Measurements from ENCODE around the gene TMEM33.
A peak's percentile ranks its signal among the peaks of the same experiment; 100 is the strongest.

The TMEM33 gene

DNA sequence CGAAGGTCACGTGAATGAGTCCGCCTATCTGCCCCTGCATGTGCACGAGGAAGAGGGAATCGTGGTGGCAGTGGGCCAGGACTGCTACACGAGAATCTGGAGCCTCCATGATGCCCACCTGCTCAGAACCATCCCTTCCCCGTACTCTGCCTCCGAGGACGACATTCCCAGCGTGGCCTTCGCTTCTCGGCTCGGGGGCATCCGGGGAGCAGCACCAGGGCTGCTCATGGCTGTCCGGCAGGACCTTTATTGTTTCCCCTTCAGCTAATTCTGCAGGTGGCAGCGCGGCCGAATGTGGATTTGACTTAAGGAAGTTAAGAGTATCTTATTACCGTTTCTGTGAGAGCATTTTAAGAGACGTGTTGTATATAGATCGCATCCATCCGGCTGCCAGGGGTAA is 47.5 kb downstream of the TMEM33 start:
- TF ChIP-seq REST (IDR thresholded peaks at IDR 0.05; ENCODE audit: insufficient read depth in 1 of 2, low read depth in 2 of 2, low read length in 2 of 2) (no peak), POLR2AphosphoS5 (IDR thresholded peaks at IDR 0.05; ENCODE audit: low read depth, low read length) (no peak), TAF1 (IDR thresholded peaks at IDR 0.05; ENCODE audit: borderline replicate concordance, insufficient read depth, low read length) (no peak), FOXP2 (optimal IDR thresholded peaks at IDR 0.05; ENCODE audit: borderline replicate concordance, extremely low read depth, extremely low read length, insufficient read depth) (no peak), SIN3A (IDR thresholded peaks at IDR 0.05; ENCODE audit: borderline replicate concordance, insufficient read depth, low read length) (no peak)

GRCh38 chr4:41985151-41985550 is 49.9 kb downstream of the TMEM33 start:
- no peak for TF ChIP-seq REST (IDR thresholded peaks at IDR 0.05; ENCODE audit: insufficient read depth in 1 of 2, low read depth in 2 of 2, low read length in 2 of 2)
- no peak for TF ChIP-seq SIN3A (IDR thresholded peaks at IDR 0.05; ENCODE audit: borderline replicate concordance, insufficient read depth, low read length)
- TF ChIP-seq POLR2AphosphoS5 (IDR thresholded peaks at IDR 0.05; ENCODE audit: low read depth, low read length), result no peak

DNA sequence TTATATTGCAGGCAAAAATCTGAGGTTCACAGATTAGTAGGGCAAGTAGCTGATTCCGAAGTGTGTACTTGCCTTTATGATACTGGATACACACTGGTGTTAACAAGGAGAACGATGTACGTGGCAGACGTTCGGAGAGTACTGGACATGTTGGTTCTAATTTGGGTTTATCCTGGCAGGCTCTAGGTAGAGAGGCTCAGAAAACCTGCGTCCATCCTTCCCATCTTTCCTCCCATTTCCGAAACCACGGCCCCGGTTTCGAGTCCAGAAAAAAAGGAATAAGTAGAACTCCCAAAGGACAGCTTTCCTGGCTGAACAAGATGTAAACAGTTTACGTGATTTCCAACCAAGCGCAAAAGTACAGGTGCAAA is 54.8 kb downstream of the TMEM33 start:
- TF ChIP-seq REST (IDR thresholded peaks at IDR 0.05; ENCODE audit: insufficient read depth in 1 of 2, low read depth in 2 of 2, low read length in 2 of 2), result no peak
- TF ChIP-seq TAF1 (IDR thresholded peaks at IDR 0.05; ENCODE audit: borderline replicate concordance, insufficient read depth, low read length), result no peak
- no peak for TF ChIP-seq SIN3A (IDR thresholded peaks at IDR 0.05; ENCODE audit: borderline replicate concordance, insufficient read depth, low read length)
- no peak for TF ChIP-seq POLR2AphosphoS5 (IDR thresholded peaks at IDR 0.05; ENCODE audit: low read depth, low read length)
- TF ChIP-seq FOXP2 (optimal IDR thresholded peaks at IDR 0.05; ENCODE audit: borderline replicate concordance, extremely low read depth, extremely low read length, insufficient read depth), result no peak

- peak; percentile 72 for TF ChIP-seq FOXP2 (optimal IDR thresholded peaks at IDR 0.05; ENCODE audit: borderline replicate concordance, extremely low read depth, extremely low read length, insufficient read depth)
- TF ChIP-seq TAF1 (IDR thresholded peaks at IDR 0.05; ENCODE audit: borderline replicate concordance, insufficient read depth, low read length), result peak; percentile 80; the same call in 1 of the 2 replicates
- TF ChIP-seq SIN3A (IDR thresholded peaks at IDR 0.05; ENCODE audit: borderline replicate concordance, insufficient read depth, low read length), result no peak
- peak; percentile 97 for TF ChIP-seq POLR2AphosphoS5 (IDR thresholded peaks at IDR 0.05; ENCODE audit: low read depth, low read length)
- 0 out of 4 replicates have a peak, but pooled peaks of 1 of the 2 experiments have one; percentile 7 for TF ChIP-seq REST (IDR thresholded peaks at IDR 0.05; ENCODE audit: insufficient read depth in 1 of 2, low read depth in 2 of 2, low read length in 2 of 2)
Measured at GRCh38 chr4:41990365-41991111, 55.3 kb downstream of the TMEM33 start, which contains the start of gene SLC30A9. SLC30A9 (plus strand) TSS chr4:41990530; CDS start chr4:41990652, 122 bp downstream.
